ENCODE data around the gene ST14. TPM values are rescaled to one million over a fixed set of nuclear protein-coding genes. Genes with fewer than 3 reads are reported as not detected.
"Not testable (repeated sequence)": the region's sequence is repeated elsewhere in the genome, so short reads cannot be mapped to it uniquely, and the experiment has no call there.

The ST14 gene

GRCh38 chr11:130247319-130247718 lies 87.7 kb downstream of the ST14 start:
- H3K4me3 ChIP-seq (ENCODE audit: low read length) = no peak overlapping the region
- no peak overlapping the region for H3K9ac ChIP-seq (ENCODE audit: low read depth, low read length)
- H3K36me3 ChIP-seq (ENCODE audit: insufficient read depth, low read length) = no peaks in the 10 kb centered on the region
- no peak overlapping the region for H3K4me2 ChIP-seq (ENCODE audit: low read length)
- no peaks in the 10 kb centered on the region for H3K9me3 ChIP-seq (replicated peaks; ENCODE audit: low read length)
- peaks cover 5% of the 10 kb centered on the region for H3K4me1 ChIP-seq (ENCODE audit: control insufficient read depth, insufficient read depth, low read length)
- H3K27me3 ChIP-seq (ENCODE audit: control insufficient read depth, insufficient read depth, low read length) = no peaks in the 10 kb centered on the region

DNA sequence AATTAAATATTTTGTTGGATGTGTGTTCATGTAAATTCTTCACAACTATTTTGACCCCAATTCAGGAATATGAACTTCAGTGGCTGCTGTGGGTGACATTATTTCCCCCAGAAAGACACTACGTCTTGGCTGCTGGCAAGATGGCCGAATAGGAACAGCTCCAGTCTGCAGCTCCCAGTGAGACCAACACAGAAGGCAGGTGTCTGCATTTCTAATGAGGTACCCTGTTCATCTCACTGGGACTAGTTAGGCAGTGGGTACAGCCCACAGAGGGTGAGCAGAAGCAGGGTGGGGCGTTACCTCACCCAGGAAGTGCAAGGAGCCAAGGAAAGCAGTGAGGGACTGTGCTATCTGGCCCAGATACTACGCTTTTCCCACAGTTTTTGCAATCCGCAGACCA lies 89.8 kb downstream of the ST14 start:
- H3K9me3 ChIP-seq (replicated peaks; ENCODE audit: low read length) = no peaks in the 10 kb centered on the region
- H3K36me3 ChIP-seq (ENCODE audit: insufficient read depth, low read length) = no peaks in the 10 kb centered on the region
- no peaks in the 10 kb centered on the region for H3K27me3 ChIP-seq (ENCODE audit: control insufficient read depth, insufficient read depth, low read length)
- peaks cover 5% of the 10 kb centered on the region for H3K4me1 ChIP-seq (ENCODE audit: control insufficient read depth, insufficient read depth, low read length)
- H3K9ac ChIP-seq (ENCODE audit: low read depth, low read length) = no peak overlapping the region
- H3K4me3 ChIP-seq (ENCODE audit: low read length) = no peak overlapping the region
- no peak overlapping the region for H3K4me2 ChIP-seq (ENCODE audit: low read length)

- H3K9ac ChIP-seq (ENCODE audit: low read depth, low read length); H3K36me3 ChIP-seq (ENCODE audit: insufficient read depth, low read length); H3K9me3 ChIP-seq (replicated peaks; ENCODE audit: low read length); H3K4me3 ChIP-seq (ENCODE audit: low read length); H3K27me3 ChIP-seq (ENCODE audit: control insufficient read depth, insufficient read depth, low read length); H3K4me1 ChIP-seq (ENCODE audit: control insufficient read depth, insufficient read depth, low read length); H3K4me2 ChIP-seq (ENCODE audit: low read length): not testable (repeated sequence)
Measured at GRCh38 chr11:130249929-130250328, 90.3 kb downstream of the ST14 start.

GRCh38 chr11:130251763-130252162 lies 92.2 kb downstream of the ST14 start:
- not testable (repeated sequence) for H3K4me2 ChIP-seq (ENCODE audit: low read length); H3K9ac ChIP-seq (ENCODE audit: low read depth, low read length)

More at GRCh38 chr11:130251763-130252162, 92.2 kb downstream of the ST14 start:
- H3K9me3 ChIP-seq (replicated peaks; ENCODE audit: low read length); H3K4me3 ChIP-seq (ENCODE audit: low read length); H3K4me1 ChIP-seq (ENCODE audit: control insufficient read depth, insufficient read depth, low read length); H3K27me3 ChIP-seq (ENCODE audit: control insufficient read depth, insufficient read depth, low read length); H3K36me3 ChIP-seq (ENCODE audit: insufficient read depth, low read length): not testable (repeated sequence)

Small RNAs within 50 kb of the gene (small RNA-seq; reads per million reads assigned to genes)
- not detected for gene RF00015

Data from skeletal muscle satellite cell (primary cell).